NCI-H1092 (cell line): ENCODE results near the gene PPFIA3.
"Not testable (repeated sequence)": the region's sequence is repeated elsewhere in the genome, so short reads cannot be mapped to it uniquely, and the experiment has no call there.

Experiments
- DNase-seq: peaks from one replicate; lab custom pipeline; 2025; lab: John Stamatoyannopoulos, UW

The PPFIA3 gene

DNA sequence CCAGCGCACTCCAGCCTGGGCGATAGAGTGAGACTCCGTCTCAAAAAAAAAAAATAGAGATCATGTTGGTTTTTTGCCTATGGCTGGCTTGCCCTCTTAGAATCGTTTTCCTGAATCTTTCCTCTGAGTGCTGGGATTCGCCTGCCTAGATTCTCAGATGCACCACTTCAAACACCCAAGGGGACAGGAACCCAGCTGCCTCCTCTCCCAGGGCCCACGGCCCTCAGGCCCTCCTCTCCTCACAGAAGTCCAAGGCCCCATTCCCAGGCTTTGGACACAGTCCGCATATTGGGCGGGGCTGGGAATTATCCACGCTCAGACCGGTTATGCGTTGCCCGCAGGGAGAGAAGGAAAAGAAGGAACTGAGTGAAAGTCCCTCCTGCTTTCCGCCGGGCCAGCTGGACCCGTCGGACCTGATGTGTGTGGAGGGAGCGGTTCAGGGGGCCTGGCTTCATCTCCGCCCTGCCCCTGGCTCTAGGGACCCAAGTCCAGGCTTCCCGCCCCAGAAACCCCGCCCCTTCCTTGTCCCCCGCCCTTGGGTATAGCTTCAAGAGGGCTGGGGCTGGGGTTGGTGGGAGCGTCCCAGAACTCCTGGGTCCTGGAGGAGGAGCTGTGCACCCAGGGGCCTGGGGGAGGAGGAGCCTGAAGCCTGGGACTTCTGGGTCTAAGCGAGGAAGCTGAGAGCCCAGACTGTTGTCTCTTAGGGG is 5.8 kb downstream of the PPFIA3 start:
- no peak for DNase-seq

DNA sequence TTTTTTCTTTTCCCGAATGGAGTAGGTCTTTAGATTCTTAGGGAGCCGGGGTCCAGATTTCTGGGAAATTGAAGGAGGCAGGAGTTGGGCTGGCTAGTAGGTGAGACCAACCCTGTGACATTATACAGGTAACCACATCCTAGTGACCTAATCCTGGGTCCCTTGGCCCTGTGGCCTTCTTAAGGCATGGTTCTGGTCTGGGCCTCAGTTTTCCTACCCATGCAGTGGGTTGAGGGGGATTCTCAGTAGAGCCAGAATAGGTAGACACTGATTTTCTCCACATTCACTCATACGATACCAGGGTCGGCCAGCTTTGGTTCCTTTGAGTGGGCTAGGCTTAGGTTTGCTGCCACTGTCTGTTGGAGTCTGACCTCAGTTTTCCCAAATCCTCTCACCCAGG is 7.2 kb downstream of the PPFIA3 start:
- no peak for DNase-seq

DNA sequence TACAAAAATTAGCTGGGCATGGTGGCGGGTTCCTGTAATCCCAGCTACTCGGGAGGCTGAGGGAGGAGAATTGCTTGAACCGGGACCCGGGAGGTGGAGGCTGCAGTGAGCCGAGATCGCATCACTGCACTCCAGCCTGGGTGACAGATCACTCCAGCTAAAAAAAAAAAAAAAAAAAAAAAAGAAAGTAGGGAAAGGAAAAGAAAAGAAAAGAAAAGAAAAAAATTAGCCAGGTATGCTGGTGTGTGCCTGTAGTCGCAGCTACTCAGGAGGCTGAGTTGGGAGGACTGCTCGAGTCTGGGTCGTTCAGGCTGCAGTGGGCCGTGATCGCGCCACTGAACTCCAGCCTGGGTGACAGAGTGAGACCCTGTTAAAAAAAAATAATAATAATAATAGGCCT is 7.9 kb downstream of the PPFIA3 start:
- DNase-seq: not testable (repeated sequence)

DNA sequence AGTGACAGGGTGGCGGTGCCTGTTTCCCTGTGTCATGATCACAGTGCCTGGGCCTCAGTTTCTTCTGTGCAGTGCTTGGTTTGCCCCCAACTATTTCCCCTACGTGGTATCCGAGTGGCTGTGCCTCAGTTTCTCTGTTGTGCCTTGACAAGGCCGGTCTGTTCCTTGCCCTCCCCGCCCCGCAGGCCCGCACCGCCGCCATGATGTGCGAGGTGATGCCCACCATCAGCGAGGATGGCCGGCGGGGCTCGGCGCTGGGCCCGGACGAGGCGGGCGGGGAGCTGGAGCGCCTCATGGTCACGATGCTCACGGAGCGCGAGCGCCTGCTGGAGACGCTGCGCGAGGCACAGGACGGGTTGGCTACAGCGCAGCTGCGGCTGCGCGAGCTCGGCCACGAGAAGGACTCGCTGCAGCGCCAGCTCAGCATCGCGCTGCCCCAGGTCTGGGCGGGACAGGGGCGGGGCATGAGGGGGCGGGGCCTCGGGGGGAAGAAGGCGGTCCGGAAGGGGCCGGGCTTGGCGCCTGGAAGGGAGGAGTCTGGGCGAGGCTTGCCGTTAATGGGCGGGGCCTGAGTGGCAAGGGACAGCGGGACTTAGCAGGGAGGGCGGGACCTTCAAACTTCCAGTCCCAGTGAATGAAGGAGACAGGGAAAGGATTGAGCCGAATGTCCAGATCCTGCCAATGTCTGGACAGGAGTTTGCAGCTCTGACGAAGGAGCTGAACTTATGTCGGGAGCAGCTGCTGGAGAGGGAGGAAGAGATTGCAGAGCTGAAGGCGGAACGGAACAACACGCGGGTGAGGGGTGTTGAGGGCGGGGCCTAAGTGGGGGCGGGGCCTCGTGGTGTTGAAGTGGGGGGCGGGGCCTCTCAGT is 8.6 kb downstream of the PPFIA3 start:
- DNase-seq: peak; percentile 83

DNA sequence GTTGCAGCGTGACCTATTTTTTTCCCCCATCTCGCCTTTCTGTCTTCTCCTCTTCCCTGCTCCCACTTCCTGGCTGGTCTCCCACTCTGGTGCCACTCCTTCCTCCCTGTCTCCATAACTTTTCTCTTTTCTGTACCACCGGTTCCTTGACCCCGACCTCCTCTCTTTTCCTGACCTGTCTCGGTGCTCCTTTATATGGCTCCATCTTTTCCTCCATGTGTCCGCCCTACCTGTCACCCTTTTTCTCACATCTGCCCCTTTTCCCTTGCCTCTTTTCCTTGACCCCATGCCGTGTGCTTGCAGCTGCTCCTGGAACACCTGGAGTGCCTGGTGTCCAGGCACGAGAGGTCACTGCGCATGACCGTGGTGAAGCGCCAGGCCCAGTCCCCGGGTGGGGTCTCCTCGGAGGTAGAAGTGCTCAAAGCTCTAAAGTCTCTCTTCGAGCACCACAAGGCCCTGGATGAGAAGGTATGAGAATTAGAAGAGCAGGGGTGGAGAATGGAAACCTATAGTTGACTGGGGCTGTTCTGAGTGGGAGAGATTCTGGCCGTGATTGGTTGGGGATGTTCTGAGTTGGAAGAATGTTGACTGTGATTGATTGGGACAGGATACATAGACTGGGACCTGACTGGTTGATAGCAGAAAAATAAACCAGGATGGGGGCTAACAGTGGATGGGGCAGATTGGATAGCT is 9.3 kb downstream of the PPFIA3 start:
- no peak for DNase-seq

DNA sequence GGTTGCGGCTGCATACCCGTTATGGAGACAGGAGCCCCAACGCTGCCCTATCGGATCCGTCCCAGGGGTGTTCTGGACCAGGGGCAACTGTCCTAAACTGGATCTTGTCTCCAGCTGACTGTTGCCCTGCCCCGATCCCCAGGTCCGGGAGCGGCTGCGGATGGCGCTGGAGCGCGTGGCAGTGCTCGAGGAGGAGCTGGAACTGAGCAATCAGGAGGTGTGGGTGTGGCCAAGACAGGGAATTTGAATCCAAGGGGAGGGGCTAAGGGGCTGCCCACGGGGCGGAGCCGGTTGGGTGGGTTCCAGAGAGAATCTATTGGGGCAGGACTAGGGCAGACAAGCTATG is 9.9 kb downstream of the PPFIA3 start:
- DNase-seq: no peak

DNA sequence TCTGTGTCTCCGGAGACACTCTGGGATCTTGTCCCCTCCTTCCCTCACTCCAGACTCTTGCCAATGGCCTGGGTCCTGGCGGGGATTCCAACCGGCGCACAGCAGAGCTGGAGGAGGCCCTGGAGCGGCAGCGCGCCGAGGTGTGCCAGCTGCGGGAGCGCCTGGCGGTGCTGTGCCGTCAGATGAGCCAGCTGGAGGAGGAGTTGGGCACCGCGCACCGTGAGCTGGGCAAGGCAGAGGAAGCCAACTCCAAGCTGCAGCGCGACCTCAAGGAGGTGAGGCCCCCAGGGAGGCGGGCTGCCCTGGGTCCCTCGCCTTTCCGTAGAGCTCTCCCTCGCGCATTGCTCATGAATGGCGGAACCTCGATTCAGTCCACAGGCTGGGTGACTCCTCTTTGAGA is 11.0 kb downstream of the PPFIA3 start:
- DNase-seq: no peak

DNA sequence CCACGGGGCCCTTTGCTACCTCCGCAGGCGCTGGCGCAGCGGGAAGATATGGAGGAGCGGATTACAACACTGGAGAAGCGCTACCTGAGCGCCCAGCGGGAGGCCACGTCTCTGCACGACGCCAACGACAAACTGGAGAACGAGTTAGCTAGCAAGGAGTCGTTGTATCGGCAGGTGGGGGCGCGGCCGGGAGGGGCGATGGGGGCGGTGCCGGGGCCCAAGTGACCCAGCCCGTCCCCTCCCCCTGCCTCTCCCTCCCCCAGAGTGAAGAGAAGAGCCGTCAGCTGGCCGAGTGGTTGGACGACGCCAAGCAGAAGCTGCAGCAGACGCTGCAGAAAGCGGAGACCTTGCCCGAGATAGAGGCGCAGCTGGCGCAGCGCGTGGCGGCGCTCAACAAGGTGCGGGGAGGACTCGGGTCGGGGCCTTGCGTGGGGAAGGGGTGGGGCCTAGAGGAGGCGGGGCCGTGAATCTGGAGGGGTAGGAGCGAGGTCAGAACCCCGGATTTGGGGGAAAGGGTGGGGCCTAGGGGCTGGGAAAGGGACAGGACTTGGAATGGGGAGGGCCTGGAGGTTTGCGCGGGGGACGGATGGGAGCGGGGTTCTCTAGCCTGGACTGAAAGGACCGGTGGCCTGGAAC is 13.7 kb downstream of the PPFIA3 start:
- DNase-seq: no peak

DNA sequence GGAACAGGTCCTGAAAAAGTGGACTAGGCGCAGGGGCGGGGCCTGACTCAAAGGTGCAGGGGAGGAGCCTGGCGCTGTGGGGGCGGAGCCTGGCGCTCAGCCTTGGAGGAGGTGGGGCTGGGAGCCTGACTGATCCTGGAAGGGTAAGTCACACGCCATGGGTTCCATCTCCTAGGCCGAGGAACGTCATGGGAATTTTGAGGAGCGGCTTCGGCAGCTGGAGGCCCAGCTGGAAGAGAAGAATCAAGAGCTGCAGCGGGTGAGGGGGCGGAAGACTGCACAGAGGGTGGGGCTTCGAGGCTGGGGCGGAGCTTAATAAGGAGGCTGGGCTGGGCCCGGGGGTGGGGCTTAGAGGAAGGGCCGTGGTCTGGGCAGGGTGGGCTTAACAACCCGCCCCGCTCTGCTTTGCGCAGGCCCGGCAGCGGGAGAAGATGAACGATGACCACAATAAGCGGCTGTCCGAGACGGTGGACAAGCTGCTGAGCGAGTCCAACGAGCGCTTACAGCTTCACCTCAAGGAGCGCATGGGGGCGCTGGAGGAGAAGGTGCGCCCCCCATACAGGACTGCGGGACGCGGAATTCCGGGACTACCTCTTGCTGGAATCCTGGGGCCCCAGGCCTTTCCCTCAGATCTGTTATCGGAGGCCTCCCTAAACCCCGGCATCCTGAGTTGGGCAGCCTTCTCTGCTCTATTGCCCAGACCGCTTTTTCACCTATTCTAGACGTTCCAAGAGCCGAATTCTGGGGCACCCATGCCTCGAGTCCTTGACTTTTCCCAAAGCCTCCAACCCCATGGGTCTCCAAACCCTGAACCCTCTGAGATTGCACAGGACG is 14.5 kb downstream of the PPFIA3 start:
- no peak for DNase-seq

DNA sequence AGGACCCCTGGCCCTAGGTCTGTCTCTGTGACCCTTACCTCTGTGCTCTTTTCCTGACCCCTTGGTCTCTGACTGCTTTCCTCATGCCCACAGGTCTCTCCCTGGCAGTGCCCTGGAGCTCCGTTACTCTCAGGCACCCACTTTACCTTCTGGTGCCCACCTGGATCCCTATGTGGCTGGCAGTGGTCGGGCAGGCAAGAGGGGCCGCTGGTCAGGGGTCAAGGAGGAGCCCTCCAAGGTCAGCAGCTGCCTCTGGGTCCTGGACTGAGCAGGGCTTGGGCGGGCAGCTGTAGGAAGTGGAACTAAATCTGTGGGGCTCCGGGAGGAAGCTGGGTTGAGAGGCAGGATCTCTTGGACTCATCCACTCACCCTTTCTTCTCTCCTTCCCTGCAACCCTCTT is 16.3 kb downstream of the PPFIA3 start:
- no peak for DNase-seq

DNA sequence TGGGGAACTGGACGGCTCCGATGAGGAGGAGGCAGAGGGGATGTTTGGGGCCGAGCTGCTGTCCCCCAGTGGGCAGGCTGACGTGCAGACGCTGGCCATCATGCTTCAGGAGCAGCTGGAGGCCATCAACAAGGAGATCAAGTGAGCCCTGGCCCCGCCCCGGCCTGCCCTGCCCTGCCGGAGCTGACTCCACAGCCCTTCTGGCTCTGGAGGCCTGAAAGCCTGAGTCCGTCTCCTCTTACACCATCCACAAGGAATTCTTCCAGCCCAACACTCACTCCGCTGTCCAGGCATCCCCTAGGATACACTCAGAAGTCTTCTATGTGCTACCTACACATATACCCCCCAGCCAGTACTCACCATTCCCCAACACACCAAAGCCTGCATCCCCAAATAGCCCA is 17.4 kb downstream of the PPFIA3 start:
- no peak for DNase-seq

DNA sequence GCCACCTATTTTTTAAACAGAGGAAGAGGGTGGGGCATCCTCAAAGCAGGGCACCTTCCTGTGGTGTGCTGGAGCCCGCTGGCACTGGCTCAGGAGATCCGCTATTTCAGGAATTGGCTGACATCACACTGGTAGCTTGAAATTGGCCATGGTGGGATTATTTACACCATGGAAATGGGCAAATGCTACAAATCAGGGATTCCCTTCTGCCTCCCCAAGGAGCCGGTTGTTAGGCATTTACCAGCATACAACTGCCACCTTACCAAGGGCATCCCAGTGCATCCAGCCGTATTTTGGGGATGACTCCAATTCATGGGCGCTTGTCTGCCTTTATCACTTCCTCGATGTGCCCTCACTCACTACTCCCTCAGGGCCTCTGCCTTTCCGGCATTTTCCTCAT is 21.6 kb downstream of the PPFIA3 start:
- DNase-seq: no peak

DNA sequence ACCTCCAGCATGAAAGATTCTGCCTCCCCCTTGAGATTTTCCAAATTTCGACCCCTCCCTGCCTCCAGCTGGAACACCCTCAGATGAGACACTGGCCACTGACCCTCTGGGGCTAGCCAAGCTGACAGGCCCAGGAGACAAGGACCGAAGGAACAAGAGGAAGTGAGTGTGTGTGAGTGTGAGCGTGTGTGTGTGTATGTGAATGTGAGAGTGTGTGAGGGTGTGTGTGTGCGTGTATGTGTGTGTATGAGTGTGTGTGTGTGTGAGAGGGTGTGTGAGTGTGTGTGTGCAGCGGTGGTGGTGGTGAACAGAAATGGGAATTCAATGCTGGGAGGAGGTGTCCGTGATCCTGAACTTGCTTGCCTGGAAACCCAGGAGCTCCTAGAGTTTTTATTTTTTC is 22.0 kb downstream of the PPFIA3 start:
- DNase-seq: no peak

DNA sequence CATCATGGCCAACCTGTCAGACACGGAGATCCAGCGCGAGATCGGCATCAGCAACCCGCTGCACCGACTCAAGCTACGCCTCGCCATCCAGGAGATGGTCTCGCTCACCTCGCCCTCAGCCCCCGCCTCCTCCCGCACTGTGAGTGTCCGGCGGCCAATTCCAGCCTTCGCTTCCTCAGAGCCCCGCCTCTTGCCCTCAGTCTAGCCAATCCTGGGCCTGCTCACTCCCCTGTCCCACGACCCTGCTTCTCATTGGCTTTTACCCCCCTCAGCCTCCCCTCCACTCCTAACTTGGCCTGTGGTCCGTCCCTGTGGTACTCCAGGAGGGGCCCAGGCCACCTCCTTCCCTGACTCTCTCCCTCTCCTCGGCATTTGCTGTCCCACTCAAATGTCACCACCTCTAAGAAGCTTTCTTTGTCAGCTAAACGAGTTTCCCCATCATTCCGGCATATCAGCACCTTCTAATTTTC is 23.6 kb downstream of the PPFIA3 start:
- peak; percentile 80 for DNase-seq

DNA sequence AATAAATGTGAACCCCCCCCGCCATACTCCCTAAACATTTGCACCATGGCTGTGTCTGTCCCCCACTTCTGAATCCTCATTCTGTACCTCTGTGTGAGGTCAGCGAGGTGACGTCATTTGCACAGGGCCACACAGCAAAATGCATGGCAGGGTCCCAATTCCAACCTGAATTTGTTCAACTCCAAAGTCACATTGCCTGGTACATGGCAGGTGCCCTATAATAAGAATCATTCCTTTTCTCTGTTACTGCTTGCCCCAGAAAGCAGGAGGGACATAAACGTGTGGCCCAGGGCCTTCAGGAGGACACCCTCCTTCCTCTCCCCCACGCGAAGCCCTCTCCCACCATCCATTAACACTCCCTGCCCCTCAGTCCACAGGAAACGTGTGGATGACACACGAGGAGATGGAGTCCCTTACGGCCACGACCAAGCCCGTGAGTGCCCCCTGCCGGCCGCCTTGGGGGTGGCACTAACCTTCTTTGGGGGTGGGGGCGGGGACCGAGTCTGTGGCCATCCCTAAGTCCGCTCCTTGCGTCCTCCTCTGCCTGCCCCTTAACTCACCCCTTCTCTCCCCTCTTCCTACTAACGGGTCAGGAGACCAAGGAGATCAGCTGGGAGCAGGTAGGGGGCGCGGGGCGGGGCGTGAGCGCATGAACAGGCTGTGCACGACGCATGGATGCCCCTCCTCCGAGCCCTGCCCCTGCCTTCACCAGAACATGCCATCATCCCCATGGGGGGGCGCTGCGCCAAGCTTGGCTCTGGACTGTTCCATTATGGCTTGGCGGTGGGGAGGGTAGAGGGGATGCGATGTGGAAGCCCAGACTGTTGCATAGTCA is 26.4 kb downstream of the PPFIA3 start:
- DNase-seq: no peak

DNA sequence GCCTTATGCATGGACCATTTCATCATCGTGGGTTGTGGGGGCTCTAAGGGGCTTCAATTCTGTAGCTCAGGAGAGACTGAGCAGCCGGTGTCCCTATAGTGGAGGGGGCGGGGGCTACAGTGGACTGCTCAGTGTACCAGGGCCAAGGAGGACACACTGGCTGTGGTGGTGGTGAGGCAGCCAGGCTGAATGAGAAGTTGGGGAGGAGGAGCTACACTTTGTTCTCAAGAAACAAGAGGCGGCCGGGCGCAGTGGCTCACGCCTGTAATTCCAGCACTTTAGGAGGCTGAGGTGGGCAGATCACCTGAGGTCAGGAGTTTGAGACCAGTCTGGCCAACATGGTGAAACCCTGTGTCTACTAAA is 27.0 kb downstream of the PPFIA3 start:
- DNase-seq: not testable (repeated sequence)

DNA sequence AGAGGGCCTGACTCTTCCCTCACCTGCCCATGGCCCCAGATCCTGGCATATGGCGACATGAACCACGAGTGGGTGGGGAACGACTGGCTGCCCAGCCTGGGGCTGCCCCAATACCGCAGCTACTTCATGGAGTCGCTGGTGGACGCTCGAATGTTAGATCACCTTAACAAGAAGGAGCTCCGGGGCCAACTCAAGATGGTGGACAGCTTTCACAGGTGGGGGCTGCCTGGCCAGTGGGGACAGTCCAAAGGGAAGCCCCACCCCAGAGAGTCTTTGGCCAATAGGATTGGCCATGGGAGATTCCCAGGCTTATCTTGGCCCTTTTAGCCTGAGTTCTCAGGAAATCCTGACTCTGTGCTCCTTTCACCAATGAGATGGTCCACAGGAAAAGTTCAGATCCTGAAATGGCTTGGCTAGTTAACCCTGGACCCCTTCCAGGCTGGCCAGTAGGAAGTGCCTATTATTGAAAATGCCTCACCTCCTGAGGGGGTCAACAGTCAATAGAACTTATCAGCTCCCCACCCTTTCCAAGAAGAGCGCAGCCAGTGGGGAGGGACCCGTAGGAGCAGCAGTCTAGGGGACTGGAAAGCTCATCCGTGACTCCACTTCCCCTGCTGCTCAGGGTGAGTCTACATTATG is 28.8 kb downstream of the PPFIA3 start:
- no peak for DNase-seq

DNA sequence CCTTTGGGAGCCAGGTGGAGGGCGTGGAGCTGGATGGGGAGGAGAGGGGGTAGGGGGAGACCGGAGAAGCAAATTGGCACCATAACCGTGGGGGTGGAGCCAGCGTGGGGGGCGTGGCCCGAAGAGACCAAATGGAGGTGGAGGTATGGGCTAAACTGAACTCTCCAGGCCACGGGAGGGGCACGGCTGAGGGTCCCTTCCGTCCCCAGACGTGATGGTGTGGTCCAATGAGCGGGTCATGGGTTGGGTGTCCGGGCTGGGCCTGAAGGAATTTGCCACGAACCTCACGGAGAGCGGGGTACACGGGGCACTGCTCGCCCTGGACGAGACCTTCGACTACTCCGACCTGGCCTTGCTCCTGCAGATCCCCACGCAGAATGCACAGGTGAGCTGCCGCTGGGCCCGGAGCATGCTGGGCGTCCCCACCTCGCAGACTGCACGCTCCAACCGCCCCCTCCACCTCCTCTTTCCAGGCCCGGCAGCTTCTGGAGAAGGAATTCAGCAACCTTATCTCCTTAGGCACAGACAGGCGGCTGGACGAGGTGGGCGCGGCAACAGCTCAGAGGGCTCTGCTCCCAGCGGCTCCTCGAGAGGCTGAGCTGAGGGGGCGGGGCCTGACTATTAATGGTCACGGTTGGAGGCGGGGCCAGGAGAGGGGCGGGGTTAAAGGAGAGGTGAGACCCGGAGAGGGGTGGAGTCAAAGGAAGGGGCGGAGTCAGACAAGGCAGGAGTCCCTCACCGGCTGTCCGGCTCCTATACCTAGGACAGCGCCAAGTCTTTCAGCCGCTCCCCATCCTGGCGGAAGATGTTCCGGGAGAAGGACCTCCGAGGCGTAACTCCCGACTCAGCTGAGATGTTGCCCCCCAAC is 29.7 kb downstream of the PPFIA3 start:
- DNase-seq: peak; percentile 78

DNA sequence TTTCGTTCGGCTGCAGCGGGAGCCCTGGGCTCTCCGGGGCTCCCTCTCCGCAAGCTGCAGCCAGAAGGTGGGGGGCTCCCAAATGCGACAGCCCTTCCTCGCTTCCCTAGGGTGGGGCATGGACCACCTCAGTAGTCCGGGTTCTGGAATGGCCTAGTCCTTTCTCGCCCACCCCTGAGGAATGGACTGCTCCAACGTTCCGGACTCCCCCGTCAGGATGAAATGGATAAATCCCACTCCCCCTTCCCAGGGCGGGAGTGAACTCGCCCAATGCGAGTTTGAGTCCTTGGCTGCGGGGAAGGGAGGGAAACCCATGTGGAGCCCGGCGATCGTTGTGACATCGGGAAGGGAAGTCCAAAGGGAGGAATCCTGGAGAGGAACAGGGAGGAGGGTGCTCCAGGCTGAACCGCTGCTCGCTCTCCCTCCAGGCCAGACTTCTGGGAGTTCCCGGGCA is 30.3 kb downstream of the PPFIA3 start:
- peak; percentile 61 for DNase-seq
